DND-41 (cell line): ENCODE measurements around the gene FEM1B.

Experiments used
- CTCF ChIP-seq: IDR thresholded peaks from 2 replicates; pipeline ENCODE4 v1.5.1; 2012; ENCODE audit warnings: borderline replicate concordance, low read length, moderate library complexity, mild to moderate bottlenecking; ENCODE audit not compliant: poor library complexity, severe bottlenecking; ENCODE audit errors: extremely low read depth
- EZH2 ChIP-seq: IDR thresholded peaks from 3 replicates; pipeline ENCODE4 v1.6.1; 2012; ENCODE audit warnings: borderline replicate concordance, low read depth, mild to moderate bottlenecking, moderate library complexity, low read length, inconsistent platforms; ENCODE audit not compliant: severe bottlenecking

GRCh38 chr15:68241088-68241935 is 36.2 kb upstream of the FEM1B start:
- no peak for TF ChIP-seq CTCF
- TF ChIP-seq EZH2 = no peak
